ENCODE measurements around the gene VRTN. TPM values are rescaled to one million over a fixed set of nuclear protein-coding genes. Genes with fewer than 3 reads are reported as not detected.
"Not testable (repeated sequence)": the region's sequence is repeated elsewhere in the genome, so short reads cannot be mapped to it uniquely, and the experiment has no call there.

The VRTN gene
- total and polyA plus RNA-seq, 2 donors: not detected

DNA sequence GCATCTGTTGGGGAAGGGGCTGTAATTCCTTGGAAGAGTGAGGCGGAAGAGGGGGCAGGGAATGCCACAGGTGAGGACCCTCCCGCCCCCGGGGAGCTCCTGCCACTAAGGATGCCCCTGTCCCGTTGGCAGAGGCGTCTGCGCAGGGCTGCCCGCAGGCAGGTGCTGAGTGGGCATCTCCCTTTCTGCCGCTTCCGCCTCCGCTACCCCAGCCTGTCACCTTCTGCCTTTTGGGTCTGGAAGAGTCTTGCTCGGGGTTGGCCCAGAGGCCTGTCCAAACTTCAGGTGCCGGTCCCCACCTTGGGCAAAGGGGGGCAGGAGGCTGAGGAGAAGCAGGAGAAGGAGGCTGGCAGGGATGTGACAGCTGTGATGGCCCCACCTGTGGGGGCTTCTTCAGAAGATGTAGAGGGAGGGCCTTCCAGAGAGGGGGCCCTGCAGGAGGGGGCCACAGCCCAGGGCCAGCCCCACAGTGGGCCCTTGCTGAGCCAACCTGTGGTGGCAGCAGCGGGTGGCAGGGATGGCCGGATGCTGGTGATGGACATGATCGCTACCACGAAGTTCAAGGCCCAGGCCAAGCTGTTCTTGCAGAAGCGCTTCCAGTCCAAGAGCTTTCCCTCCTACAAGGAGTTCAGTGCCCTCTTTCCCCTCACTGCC, 10.0 kb downstream of the VRTN start:
- no peak overlapping the region for H3K27ac ChIP-seq (ENCODE audit: low read depth)
- no peaks in the 10 kb centered on the region for H3K4me1 ChIP-seq (ENCODE audit: insufficient read depth)
- no peak overlapping the region for H3K4me3 ChIP-seq (ENCODE audit: low read depth, low read length)
- no peaks in the 10 kb centered on the region for H3K36me3 ChIP-seq (ENCODE audit: insufficient read depth)
- WGBS: 87% methylated on average over 17 of the region's 17 CpGs
- DNase-seq (ENCODE audit: extremely low spot score): no peak

DNA sequence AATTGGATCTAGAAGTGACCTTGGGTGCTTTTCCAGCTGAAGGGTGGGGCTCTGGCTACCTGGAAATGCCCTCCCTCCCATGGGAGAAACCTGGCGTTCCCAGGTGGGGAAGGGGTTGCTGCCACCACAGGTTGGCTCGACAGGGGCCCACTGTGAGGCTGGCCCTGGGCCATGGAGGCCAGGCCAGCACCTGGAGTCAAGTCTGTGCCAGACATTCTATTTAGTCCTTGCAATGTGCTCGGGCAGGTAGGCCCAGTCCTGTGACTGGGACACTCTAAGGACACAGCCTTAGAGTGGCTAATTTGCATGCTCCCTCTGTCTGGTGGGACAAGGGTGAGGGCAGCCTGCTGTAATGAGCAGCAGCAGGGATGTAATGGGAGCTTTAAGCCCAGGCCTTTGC, 11.9 kb downstream of the VRTN start:
- Histone ChIP-seq H3K27ac (ENCODE audit: low read depth) (no peak overlapping the region), H3K4me1 (ENCODE audit: insufficient read depth) (no peaks in the 10 kb centered on the region), H3K36me3 (ENCODE audit: insufficient read depth) (no peaks in the 10 kb centered on the region), H3K4me3 (ENCODE audit: low read depth, low read length) (no peak overlapping the region)
- whole genome bisulfite sequencing: 59% methylated on average over 3 of the region's 3 CpGs
- no peak for DNase-seq (ENCODE audit: extremely low spot score)

DNA sequence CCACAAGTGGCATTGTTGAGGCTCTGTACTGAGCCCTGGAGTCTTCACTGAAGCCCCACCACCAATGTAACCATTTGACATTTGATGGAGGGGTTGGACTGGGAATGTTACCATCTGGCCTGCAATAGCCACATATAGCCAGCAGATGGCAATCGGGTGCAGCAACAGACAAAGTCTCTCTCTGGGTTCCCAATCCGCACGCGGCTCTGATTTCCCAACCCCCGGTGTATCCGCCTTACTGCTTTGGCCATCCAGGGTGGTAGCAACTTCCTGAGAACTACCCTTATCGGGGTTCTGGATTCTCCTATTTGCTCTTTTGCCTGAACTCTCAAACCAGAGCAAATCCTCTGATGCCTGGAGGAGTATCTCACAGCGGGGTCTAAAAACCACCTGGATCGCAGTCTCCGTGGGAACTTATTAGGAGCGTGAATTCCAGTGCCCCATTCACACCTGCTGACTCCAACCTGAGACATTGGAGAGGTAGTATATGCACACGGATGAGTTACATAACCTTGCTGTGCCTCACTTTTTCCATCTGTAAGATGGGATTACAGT, 14.2 kb downstream of the VRTN start:
- Histone ChIP-seq H3K4me3 (ENCODE audit: low read depth, low read length) (no peak overlapping the region), H3K36me3 (ENCODE audit: insufficient read depth) (no peaks in the 10 kb centered on the region), H3K27ac (ENCODE audit: low read depth) (no peak overlapping the region), H3K4me1 (ENCODE audit: insufficient read depth) (no peaks in the 10 kb centered on the region)
- DNase-seq (ENCODE audit: extremely low spot score): peak; percentile 10
- 25% methylated on average over 12 of the region's 12 CpGs for WGBS

DNA sequence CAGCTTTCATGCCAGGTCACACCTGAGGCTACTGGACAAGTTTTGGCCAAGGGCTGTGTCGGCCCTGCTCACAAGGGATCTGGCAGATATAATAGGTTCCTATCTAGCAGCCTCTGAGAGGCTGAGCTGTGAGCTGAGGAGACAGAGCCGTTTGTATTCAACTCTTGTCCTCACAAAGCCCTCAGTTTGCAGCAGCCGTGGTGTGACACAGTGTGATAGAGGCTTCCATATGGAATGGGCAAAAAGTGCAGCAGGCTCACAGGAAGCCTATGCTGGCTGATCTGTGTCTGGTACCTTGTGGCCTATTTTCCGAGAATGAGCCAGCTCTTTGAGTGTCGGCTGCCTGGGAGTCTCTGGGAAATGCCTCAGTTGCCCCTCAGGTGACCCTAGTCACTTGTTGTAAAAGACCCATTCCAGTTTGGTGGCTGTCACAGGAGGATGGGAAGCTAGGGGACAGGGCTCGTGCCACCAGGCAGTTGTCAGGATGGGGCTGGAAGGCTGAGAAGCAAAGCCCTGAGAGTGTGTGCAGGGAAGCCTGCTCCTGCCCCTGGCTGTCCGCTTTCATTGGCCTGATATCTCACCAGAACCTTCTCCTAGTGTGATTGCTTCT, 16.1 kb downstream of the VRTN start:
- Histone ChIP-seq H3K4me1 (ENCODE audit: insufficient read depth) (no peaks in the 10 kb centered on the region), H3K36me3 (ENCODE audit: insufficient read depth) (no peaks in the 10 kb centered on the region), H3K4me3 (ENCODE audit: low read depth, low read length) (no peak overlapping the region), H3K27ac (ENCODE audit: low read depth) (no peak overlapping the region)
- WGBS: 65% methylated on average over 7 of the region's 7 CpGs
- no peak for DNase-seq (ENCODE audit: extremely low spot score)

DNA sequence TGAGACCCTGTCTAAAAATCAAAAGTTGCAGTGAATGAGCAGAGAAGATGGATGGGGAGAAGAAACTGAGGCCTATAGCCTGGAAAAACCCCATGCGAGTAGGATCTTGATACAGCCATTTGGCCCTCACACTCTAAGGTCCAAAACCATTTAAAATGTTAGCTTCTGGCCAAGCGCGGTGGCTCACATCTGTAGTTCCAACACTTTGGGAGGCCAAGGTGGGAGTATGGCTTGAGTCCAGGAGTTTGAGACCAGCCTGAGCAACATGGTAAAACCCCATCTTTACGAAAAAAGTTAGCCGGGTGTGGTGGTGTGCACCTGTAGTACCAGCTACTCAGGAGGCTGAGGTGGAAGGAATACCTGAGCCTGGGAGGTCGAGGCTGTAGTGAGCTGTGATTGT, 19.8 kb downstream of the VRTN start:
- H3K27ac ChIP-seq (ENCODE audit: low read depth): no peak overlapping the region
- 91% methylated on average over 6 of the region's 6 CpGs for WGBS
- no peaks in the 10 kb centered on the region for H3K4me1 ChIP-seq (ENCODE audit: insufficient read depth)
- DNase-seq (ENCODE audit: extremely low spot score): no peak
- no peak overlapping the region for H3K4me3 ChIP-seq (ENCODE audit: low read depth, low read length)
- no peaks in the 10 kb centered on the region for H3K36me3 ChIP-seq (ENCODE audit: insufficient read depth)

DNA sequence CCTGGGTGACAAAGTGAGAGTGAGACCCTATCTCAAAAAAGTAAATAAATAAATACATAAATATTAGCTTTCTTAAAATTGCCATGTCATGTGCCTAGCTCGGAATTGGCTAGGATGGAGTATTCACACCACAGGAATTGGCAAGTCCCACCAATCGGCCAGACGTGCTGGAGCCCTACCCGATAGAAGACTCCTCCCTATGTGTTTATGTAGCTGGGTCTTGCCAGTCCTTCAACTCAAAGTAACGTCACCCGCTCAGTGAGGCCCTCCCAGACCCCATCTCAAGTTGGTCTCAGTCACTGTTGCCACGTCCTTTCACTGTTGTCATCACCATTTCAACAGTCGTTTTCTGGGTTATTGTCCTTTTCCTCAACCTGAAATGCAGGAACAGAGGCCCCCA, 20.2 kb downstream of the VRTN start:
- no peak overlapping the region for H3K27ac ChIP-seq (ENCODE audit: low read depth)
- no peaks in the 10 kb centered on the region for H3K36me3 ChIP-seq (ENCODE audit: insufficient read depth)
- no peaks in the 10 kb centered on the region for H3K4me1 ChIP-seq (ENCODE audit: insufficient read depth)
- H3K4me3 ChIP-seq (ENCODE audit: low read depth, low read length): no peak overlapping the region
- DNase-seq (ENCODE audit: extremely low spot score): no peak
- WGBS: 77% methylated on average over 8 of the region's 8 CpGs

DNA sequence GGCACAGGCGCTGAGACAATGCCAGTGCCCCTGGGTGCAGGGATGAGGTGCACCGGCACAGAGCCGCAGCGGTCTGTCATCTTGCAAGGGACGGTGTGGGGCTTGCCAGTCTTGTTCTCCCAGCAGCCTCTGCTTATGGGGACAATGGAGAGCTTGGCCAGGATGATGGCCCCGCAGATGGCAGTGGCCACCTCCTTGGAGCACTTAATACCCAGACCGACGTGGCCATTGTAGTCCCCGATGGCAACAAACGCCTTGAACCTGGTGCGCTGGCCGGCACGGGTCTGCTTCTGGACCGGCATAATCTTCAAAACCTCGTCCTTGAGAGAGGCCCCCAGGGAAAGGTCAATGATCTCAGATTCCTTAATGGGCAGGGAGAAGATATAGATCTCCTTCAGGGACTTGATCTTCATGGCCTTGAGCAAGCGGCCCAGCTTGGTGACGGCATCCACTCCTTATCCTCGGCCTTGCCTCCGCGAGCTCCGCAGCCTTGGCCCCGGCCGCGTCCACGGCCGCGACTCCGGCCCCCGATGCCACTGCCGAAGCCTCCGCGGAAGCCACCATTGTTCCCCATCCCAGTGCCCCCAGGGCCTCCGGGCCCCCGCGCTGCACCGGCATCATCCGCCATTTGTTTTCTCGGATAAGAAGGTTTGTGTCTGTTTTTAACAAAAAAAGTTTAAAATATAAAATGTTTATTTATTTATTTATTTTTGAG, 29.9 kb downstream of the VRTN start:
- H3K4me3 ChIP-seq (ENCODE audit: low read depth, low read length): no peak overlapping the region
- H3K4me1 ChIP-seq (ENCODE audit: insufficient read depth): no peaks in the 10 kb centered on the region
- no peak overlapping the region for H3K27ac ChIP-seq (ENCODE audit: low read depth)
- WGBS: 93% methylated on average over 38 of the region's 38 CpGs
- DNase-seq (ENCODE audit: extremely low spot score): no peak
- no peaks in the 10 kb centered on the region for H3K36me3 ChIP-seq (ENCODE audit: insufficient read depth)

DNA sequence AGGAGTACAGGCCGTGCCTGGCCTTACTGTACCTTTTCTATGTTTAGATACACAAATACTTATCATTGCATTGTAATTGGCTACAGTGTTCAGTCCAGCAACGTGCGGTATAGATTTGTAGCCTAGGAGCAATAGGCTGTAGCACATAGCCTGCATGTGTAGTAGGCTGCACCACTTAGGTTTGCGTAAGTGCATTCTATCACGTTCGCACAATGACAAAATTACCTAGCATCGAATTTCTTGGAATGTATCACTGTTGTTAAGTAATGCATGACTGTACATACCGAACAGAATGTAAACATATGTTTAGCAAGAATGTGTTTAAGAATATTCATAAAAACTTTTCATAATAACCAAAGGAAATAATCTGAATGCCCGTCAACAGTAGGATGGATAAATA, 31.9 kb downstream of the VRTN start:
- Histone ChIP-seq H3K4me3 (ENCODE audit: low read depth, low read length) (no peak overlapping the region), H3K27ac (ENCODE audit: low read depth) (no peak overlapping the region), H3K36me3 (ENCODE audit: insufficient read depth) (no peaks in the 10 kb centered on the region), H3K4me1 (ENCODE audit: insufficient read depth) (no peaks in the 10 kb centered on the region)
- WGBS: 79% methylated on average over 9 of the region's 9 CpGs
- no peak for DNase-seq (ENCODE audit: extremely low spot score)

DNA sequence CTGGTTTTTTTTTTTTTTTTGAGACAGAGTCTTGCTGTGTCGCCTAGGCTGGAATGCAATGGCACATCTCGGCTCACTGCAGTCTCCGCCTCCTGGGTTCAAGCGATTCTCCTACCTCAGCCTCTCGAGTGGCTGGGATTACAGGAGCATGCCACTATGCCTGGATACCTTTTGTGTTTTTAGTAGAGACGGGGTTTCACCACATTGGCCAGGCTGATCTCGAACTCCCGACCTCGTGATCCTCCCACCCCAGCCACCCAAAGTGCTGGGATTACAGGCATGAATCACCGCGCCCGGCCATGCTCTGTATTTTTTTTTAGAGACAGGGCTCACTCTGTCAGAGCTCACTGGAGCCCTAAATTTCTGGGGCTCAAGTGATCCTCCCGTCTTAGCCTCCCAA, 32.6 kb downstream of the VRTN start:
- DNase-seq (ENCODE audit: extremely low spot score): no peak
- whole genome bisulfite sequencing: 84% methylated on average over 13 of the region's 13 CpGs

DNA sequence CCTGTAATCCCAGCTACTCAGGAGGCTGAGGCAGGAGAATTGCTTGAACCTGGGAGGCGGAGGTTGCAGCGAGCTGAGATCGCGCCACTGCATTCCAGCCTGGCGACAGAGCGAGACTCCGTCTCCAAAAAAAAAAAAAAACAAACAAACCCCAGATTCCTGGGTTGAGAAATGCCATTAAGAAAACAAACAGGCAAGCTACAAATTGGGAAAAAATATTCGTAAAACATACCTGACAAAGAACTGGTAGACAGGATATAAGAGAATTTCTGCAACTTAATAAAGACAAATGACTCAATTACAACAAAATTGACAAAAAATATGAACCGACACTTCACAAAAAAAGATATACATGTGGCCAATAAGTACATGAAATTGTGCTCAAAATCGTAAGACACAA, 33.3 kb downstream of the VRTN start:
- H3K4me1 ChIP-seq (ENCODE audit: insufficient read depth); H3K27ac ChIP-seq (ENCODE audit: low read depth); DNase-seq (ENCODE audit: extremely low spot score); H3K36me3 ChIP-seq (ENCODE audit: insufficient read depth); H3K4me3 ChIP-seq (ENCODE audit: low read depth, low read length): not testable (repeated sequence)
- WGBS: 81% methylated on average over 10 of the region's 10 CpGs

More for the DNA sequence above, 32.6 kb downstream of the VRTN start:
- Histone ChIP-seq H3K36me3 (ENCODE audit: insufficient read depth) (no peaks in the 10 kb centered on the region), H3K4me3 (ENCODE audit: low read depth, low read length) (no peak overlapping the region), H3K4me1 (ENCODE audit: insufficient read depth) (no peaks in the 10 kb centered on the region), H3K27ac (ENCODE audit: low read depth) (no peak overlapping the region)

DNA sequence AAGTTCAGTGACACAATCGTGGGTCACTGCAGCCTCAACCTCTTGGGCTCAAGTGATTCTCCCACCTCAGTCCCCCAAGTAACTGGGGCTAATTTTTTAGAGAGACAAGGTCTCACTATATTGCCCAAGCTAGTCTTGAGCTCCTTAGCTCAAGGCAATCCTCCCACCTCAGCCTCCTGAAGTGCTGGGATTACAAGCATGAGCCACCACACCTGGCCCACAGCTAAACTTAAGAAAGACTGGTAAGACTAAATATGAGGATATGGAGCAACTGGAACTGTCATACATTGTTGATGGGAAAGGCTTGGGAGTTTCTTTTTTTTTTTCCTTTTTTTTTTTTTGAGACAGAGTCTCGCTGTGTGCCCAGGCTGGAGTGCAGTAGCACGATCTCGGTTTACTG, 34.0 kb downstream of the VRTN start:
- 91% methylated on average over 4 of the region's 4 CpGs for WGBS
- Histone ChIP-seq H3K4me1 (ENCODE audit: insufficient read depth) (no peaks in the 10 kb centered on the region), H3K4me3 (ENCODE audit: low read depth, low read length) (no peak overlapping the region), H3K27ac (ENCODE audit: low read depth) (no peak overlapping the region), H3K36me3 (ENCODE audit: insufficient read depth) (no peaks in the 10 kb centered on the region)
- DNase-seq (ENCODE audit: extremely low spot score): no peak

DNA sequence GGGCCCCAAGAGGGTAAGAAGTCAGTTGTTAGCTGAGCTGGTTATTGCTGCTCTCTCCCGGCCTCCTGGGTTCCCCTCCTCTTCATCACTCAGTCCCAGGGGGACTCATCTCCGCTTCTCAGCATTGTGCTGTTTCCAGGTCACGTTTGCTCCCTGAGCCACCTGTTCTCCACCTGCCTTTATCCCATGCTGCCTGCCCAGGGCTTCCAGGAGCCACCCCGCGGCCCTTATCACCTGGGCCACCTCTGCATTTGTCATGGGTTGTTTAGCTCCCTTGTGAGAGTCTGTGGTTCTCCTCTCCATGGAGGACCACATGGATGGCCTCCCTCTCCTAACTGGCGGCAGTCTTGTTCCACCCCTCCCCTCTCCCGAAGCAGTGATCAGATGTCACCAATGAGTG, 41.7 kb downstream of the VRTN start:
- 60% methylated on average over 7 of the region's 7 CpGs for WGBS
- Histone ChIP-seq H3K27ac (ENCODE audit: low read depth) (no peak overlapping the region), H3K4me1 (ENCODE audit: insufficient read depth) (no peaks in the 10 kb centered on the region), H3K4me3 (ENCODE audit: low read depth, low read length) (no peak overlapping the region), H3K36me3 (ENCODE audit: insufficient read depth) (no peaks in the 10 kb centered on the region)
- no peak for DNase-seq (ENCODE audit: extremely low spot score)

DNA sequence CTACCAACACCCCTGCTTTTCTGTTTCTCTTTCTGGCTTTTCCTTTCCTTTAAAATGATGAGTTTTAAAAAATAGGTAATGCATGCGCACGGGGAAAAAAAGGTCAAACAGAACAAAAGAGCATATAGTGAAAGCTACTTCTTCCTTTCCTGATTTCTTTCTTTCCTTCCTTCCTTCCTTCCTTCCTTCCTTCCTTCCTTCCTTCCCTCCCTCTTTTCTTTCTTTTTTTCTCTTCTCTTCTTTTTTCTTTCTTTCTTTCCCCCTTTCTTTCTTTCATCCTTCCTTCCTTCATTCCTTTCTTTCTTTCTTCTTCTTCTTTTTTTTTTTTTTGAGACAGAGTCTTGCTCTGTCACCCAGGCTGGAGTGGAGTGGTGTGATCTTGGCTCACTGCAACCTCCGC, 42.2 kb downstream of the VRTN start:
- H3K4me1 ChIP-seq (ENCODE audit: insufficient read depth); H3K36me3 ChIP-seq (ENCODE audit: insufficient read depth); H3K4me3 ChIP-seq (ENCODE audit: low read depth, low read length); H3K27ac ChIP-seq (ENCODE audit: low read depth); DNase-seq (ENCODE audit: extremely low spot score): not testable (repeated sequence)
- WGBS: 91% methylated on average over 3 of the region's 3 CpGs

DNA sequence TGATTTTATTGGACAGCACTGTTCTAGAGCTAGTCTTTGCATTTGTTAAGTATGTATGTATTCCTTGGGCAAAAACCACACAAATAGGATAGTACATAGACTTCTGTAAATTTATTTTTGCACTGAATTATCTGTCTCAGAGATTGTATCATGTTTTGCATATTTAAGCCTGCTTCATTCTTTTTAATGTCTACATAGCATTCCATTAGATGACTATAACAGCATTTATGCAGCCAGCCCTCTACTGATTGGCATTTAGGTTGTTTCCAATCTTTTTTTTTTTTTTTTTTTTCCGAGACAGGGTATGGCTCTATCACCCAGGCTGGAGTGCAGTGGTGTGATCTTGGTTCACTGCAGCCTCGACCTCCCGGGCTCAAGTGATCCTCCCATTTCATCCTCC, 43.2 kb downstream of the VRTN start:
- Histone ChIP-seq H3K4me1 (ENCODE audit: insufficient read depth) (no peaks in the 10 kb centered on the region), H3K36me3 (ENCODE audit: insufficient read depth) (no peaks in the 10 kb centered on the region), H3K27ac (ENCODE audit: low read depth) (no peak overlapping the region), H3K4me3 (ENCODE audit: low read depth, low read length) (no peak overlapping the region)
- DNase-seq (ENCODE audit: extremely low spot score): no peak
- 79% methylated on average over 3 of the region's 3 CpGs for WGBS
